IMR-90 (cell line): ENCODE data around the gene NCF2. TPM values are rescaled to one million over a fixed set of nuclear protein-coding genes. Genes with fewer than 3 reads are reported as not detected.

Source experiments
- ATAC-seq: fragments of 200-7000 bp; cut with Tn5 transposase; 2 replicates; pipeline ENCODE4 v1.9.1; 2020; ENCODE audit warnings: low read depth, mild to moderate bottlenecking, moderate library complexity
- BruUV-seq: library from RNA; stranded (reverse); fragments of 400-500 nt; replicated peaks from 2 replicates; lab custom pipeline; 2021; lab: Mats Ljungman, UMichigan
- CTCF ChIA-PET: fragments of 300-600 bp; formaldehyde crosslinking; extraction: SDS; loops from one replicate; lab custom pipeline; 2021; ENCODE audit warnings: antibody characterized with exemption; lab: Yijun Ruan, JAX
- POLR2A ChIA-PET: fragments of 300-600 bp; sonication (Branson Sonifier 250); formaldehyde crosslinking; loops from one replicate; lab custom pipeline; 2022; ENCODE audit warnings: antibody characterized with exemption; ENCODE audit not compliant: unreplicated experiment; lab: Charles Lee
- DNase-seq: peaks from one replicate; pipeline ENCODE4 v3.0.0; 2013
- H2AFZ ChIP-seq: replicated peaks from 2 replicates; pipeline ENCODE3; 2013; ENCODE audit warnings: low read length, mild to moderate bottlenecking; ENCODE audit not compliant: poor library complexity
- H2AK5ac ChIP-seq: 2 replicates; pipeline ENCODE4 v1.6.1; 2013; ENCODE audit warnings: low read depth, low read length, inconsistent platforms
- H2AK9ac ChIP-seq: replicated peaks from 2 replicates; pipeline ENCODE3; 2013; ENCODE audit warnings: mild to moderate bottlenecking, low read depth, low read length, moderate library complexity; ENCODE audit not compliant: poor library complexity
- H2BK120ac ChIP-seq: 2 replicates; pipeline ENCODE4 v1.6.1; 2013; ENCODE audit warnings: low read depth, low read length, inconsistent platforms
- H2BK15ac ChIP-seq: 3 replicates; pipeline ENCODE4 v1.6.1; 2013; ENCODE audit warnings: low read depth, low read length, inconsistent platforms
- H2BK20ac ChIP-seq: 2 replicates; pipeline ENCODE4 v1.6.1; 2013; ENCODE audit warnings: low read depth, mild to moderate bottlenecking, inconsistent platforms, low read length, moderate library complexity
- H2BK5ac ChIP-seq: 2 replicates; pipeline ENCODE4 v1.6.1; 2013; ENCODE audit warnings: mild to moderate bottlenecking, low read depth, low read length, inconsistent platforms; ENCODE audit not compliant: poor library complexity, severe bottlenecking
- H3K14ac ChIP-seq: replicated peaks from 2 replicates; pipeline ENCODE4 v1.6.1; 2013; ENCODE audit warnings: low read depth, low read length, inconsistent platforms
- H3K18ac ChIP-seq: 2 replicates; pipeline ENCODE4 v1.6.1; 2013; ENCODE audit warnings: low read depth, low read length, control low read depth
- H3K23ac ChIP-seq: 2 replicates; pipeline ENCODE4 v1.6.1; 2013; ENCODE audit warnings: low read depth, low read length, inconsistent platforms
- H3K27ac ChIP-seq: 2 replicates; pipeline ENCODE4 v1.5.1; 2013; ENCODE audit warnings: mild to moderate bottlenecking, control low read depth, low read length; ENCODE audit not compliant: insufficient read depth
- H3K27me3 ChIP-seq: 2 replicates; pipeline ENCODE4 v1.6.1; 2013; ENCODE audit warnings: low read length; ENCODE audit not compliant: control insufficient read depth, insufficient read depth
- H3K36me3 ChIP-seq: 2 replicates; pipeline ENCODE4 v1.6.1; 2013; ENCODE audit warnings: low read length, mixed read lengths; ENCODE audit not compliant: control insufficient read depth, insufficient read depth
- H3K4ac ChIP-seq: 2 replicates; pipeline ENCODE4 v1.6.1; 2013; ENCODE audit warnings: low read depth, low read length, inconsistent platforms
- H3K4me1 ChIP-seq: 2 replicates; pipeline ENCODE4 v1.6.1; 2013; ENCODE audit warnings: low read length, mixed read lengths; ENCODE audit not compliant: control insufficient read depth, insufficient read depth
- H3K4me2 ChIP-seq: 2 replicates; pipeline ENCODE4 v1.6.1; 2013; ENCODE audit warnings: low read depth, mild to moderate bottlenecking, control low read depth, low read length, moderate library complexity
- H3K4me3 ChIP-seq: 2 replicates; pipeline ENCODE4 v1.5.1; 2013; ENCODE audit warnings: low read depth, mild to moderate bottlenecking, control low read depth, low read length, moderate library complexity; ENCODE audit not compliant: insufficient read depth
- H3K56ac ChIP-seq: 2 replicates; pipeline ENCODE4 v1.6.1; 2013; ENCODE audit warnings: low read length, inconsistent platforms; ENCODE audit not compliant: insufficient read depth; ENCODE audit errors: extremely low read depth
- H3K79me1 ChIP-seq, 2 experiments: 2 replicates each; pipeline ENCODE4 v1.6.1; 2013; ENCODE audit warnings: low read length in 2 of 2, inconsistent platforms in 1 of 2, low read depth in 1 of 2
- H3K9ac ChIP-seq: 2 replicates; pipeline ENCODE4 v1.6.1; 2013; ENCODE audit warnings: low read depth, low read length, control low read depth
- H3K9me1 ChIP-seq: 2 replicates; pipeline ENCODE4 v1.6.1; 2013; ENCODE audit warnings: low read length, inconsistent platforms; ENCODE audit not compliant: insufficient read depth
- H3K9me3 ChIP-seq: 2 replicates; pipeline ENCODE4 v1.6.1; 2013; ENCODE audit warnings: low read length; ENCODE audit not compliant: control insufficient read depth, insufficient read depth
- H4K20me1 ChIP-seq: 2 replicates; pipeline ENCODE4 v1.6.1; 2013; ENCODE audit warnings: low read length, inconsistent platforms; ENCODE audit not compliant: insufficient read depth
- H4K5ac ChIP-seq: 2 replicates; pipeline ENCODE4 v1.6.1; 2013; ENCODE audit warnings: mild to moderate bottlenecking, low read depth, low read length, control low read depth
- H4K8ac ChIP-seq, 2 experiments: 2 replicates each; pipeline ENCODE4 v1.6.1; 2013; ENCODE audit warnings: low read depth in 2 of 2, low read length in 2 of 2, control low read depth in 1 of 2, inconsistent platforms in 1 of 2
- H4K91ac ChIP-seq: 2 replicates; pipeline ENCODE4 v1.6.1; 2013; ENCODE audit warnings: low read depth, low read length, inconsistent platforms; ENCODE audit not compliant: insufficient read depth
- BHLHE40 ChIP-seq: fragments of 150-350 bp; IDR thresholded peaks from 2 replicates; pipeline ENCODE4 v1.6.1; 2016; ENCODE audit warnings: mild to moderate bottlenecking, low read depth, low read length
- CEBPB ChIP-seq: IDR thresholded peaks from 2 replicates; pipeline ENCODE4 v1.6.1; 2012; ENCODE audit warnings: low read depth, low read length, improper control_type of control experiment
- FOS ChIP-seq: fragments of 150-350 bp; IDR thresholded peaks from 2 replicates; pipeline ENCODE4 v1.6.1; 2016; ENCODE audit warnings: low read depth, low read length
- MAZ ChIP-seq: IDR thresholded peaks from 2 replicates; pipeline ENCODE4 v1.6.1; 2012; ENCODE audit warnings: low read depth, mild to moderate bottlenecking, low read length, improper control_type of control experiment, moderate library complexity, borderline replicate concordance
- MXI1 ChIP-seq: IDR thresholded peaks from 2 replicates; pipeline ENCODE4 v1.6.1; 2012; ENCODE audit warnings: low read depth, mild to moderate bottlenecking, low read length, moderate library complexity, borderline replicate concordance
- NFE2L2 ChIP-seq: fragments of 150-350 bp; IDR thresholded peaks from 2 replicates; pipeline ENCODE4 v1.6.1; 2016; ENCODE audit warnings: low read depth, mild to moderate bottlenecking, low read length
- RFX5 ChIP-seq: IDR thresholded peaks from 2 replicates; pipeline ENCODE4 v1.8.0; 2012; ENCODE audit warnings: low read depth, mild to moderate bottlenecking, low read length, moderate library complexity
- WGBS, 2 experiments: methylation state at CpG; one replicate each; pipeline versions ENCODE4 v1.1.5 to v1.1.7; 2013; ENCODE audit warnings: missing lambda C conversion rate in 2 of 2; ENCODE audit not compliant: insufficient read length in 1 of 2; ENCODE audit errors: extremely low coverage in 2 of 2; 5-methylcytosine and 5-hydroxymethylcytosine counted together
- dilution Hi-C: fragments of 300-500 bp; cut with HindIII; formaldehyde crosslinking; loops from one replicate; pipeline ENCODE4 v1.14.3; 2018; ENCODE audit warnings: low sequenced_read_pairs; ENCODE audit not compliant: unreplicated experiment
- in situ Hi-C: fragments of 300-500 bp; cut with MboI; formaldehyde crosslinking; loops from 3 replicates; pipeline ENCODE4 v1.14.3; 2019; ENCODE audit warnings: low sequenced_read_pairs, inconsistent platforms, mixed read lengths
- intact Hi-C: fragments of 100-400 bp; cut with micrococcal nuclease; formaldehyde crosslinking; loops from 2 replicates; pipeline ENCODE4 v1.10.0; 2022
- polyA plus RNA-seq, 3 experiments: library from polyadenylated mRNA; depleted of rRNA; stranded (reverse); fragments of >200 nt; gene quantifications; 2 replicates each; pipeline ENCODE4 v1.2.3, GENCODE V29; 2012; ENCODE audit warnings: low replicate concordance in 1 of 3
- total RNA-seq: library from RNA; depleted of rRNA; stranded (reverse); fragments of >200 nt; gene quantifications from 2 replicates; pipeline ENCODE4 v1.2.3, GENCODE V29; 2012

Gene NCF2
- total and polyA plus RNA-seq, 2 of the 4 experiments (the other 2 are of a cell fraction) = 3.2 to 4.2 TPM

DNA sequence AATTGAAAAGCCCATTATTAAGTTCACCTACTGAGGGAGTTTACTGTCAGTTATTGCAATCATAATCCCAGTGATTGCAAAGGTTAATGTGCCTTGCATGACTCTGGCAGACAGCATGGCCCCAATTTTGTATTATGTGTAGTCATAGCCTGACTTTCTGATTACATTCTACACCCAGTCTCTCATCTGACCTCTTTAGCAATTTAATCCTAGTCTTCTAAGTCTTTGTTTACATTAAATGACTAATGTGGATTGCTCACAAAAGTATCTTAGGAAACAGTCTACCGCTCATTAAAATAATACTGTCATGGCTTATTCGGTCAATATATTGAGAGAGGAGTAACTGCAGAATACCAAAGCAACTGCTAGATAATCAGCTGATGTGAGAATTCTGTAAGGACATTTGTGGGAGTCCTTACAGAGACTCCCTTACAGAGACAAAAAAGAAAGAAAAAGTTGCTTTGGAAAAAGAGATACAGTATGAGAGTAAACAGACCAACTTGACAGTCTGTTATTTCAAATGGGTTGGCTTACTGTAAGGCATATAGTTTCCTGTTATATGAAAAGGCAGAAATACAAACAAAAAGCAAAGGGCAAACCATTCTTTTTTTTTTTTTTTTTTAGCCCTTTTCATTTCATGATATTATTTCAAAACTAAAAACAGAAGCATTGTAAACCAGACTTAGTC, 75.1 kb downstream of the NCF2 start:
- no peak overlapping the region for H3K14ac ChIP-seq
- no peak overlapping the region for H3K56ac ChIP-seq
- peak; percentile 94 for ATAC-seq
- H2BK15ac ChIP-seq = no peak overlapping the region
- POLR2A ChIA-PET = interaction anchor here (0.6 kb wide), 1 partner anchor 44 kb away, joined by 5 read pairs; no protein-coding TSS in a partner anchor
- in situ Hi-C loops = no loop called here
- H3K4me2 ChIP-seq = peak overlapping the region; percentile 67; the same call in 1 of the 2 replicates
- H3K27me3 ChIP-seq = no peaks in the 10 kb centered on the region
- intact Hi-C loops = loop anchor here (5.0 kb wide), 2 partner anchors 37 to 43 kb away; partner anchors contain the start of gene SMG7
- CTCF ChIA-PET = interaction anchor here (0.6 kb wide), 1 partner anchor 12 kb away, joined by 3 read pairs; no protein-coding TSS in a partner anchor
- H3K79me1 ChIP-seq = peaks cover 22 to 39% of the 10 kb centered on the region in 2 experiments
- no peak overlapping the region for H3K23ac ChIP-seq
- no peak overlapping the region for H2AK5ac ChIP-seq
- H3K4ac ChIP-seq = no peak overlapping the region
- no peak overlapping the region for H4K8ac ChIP-seq
- no TSS peak for BruUV-seq
- no peak overlapping the region for H2AFZ ChIP-seq
- peaks cover 2% of the 10 kb centered on the region; the same call in 1 of the 2 replicates for H3K9me1 ChIP-seq
- peaks cover 6% of the 10 kb centered on the region for H3K36me3 ChIP-seq
- WGBS, 2 experiments = no CpG with 5 or more reads among the region's 2 CpGs
- H2BK120ac ChIP-seq = no peak overlapping the region
- no peak overlapping the region for H3K9ac ChIP-seq
- no peak overlapping the region for H4K5ac ChIP-seq
- H3K4me3 ChIP-seq = no peak overlapping the region
- TF ChIP-seq BHLHE40 = peak; percentile 64
- peak; percentile 97 for TF ChIP-seq FOS
- TF ChIP-seq MAZ = no peak
- TF ChIP-seq MXI1 = 0 out of 2 replicates have a peak, but pooled peaks have one; percentile 42
- peak; percentile 96 for TF ChIP-seq CEBPB
- no peak for TF ChIP-seq RFX5
- peak; percentile 45; the same call in 1 of the 2 replicates for TF ChIP-seq NFE2L2
- dilution Hi-C loops = no loop called here
- H2BK20ac ChIP-seq = no peak overlapping the region
- DNase-seq = peak; percentile 93
- H3K27ac ChIP-seq = no peak overlapping the region
- peaks cover 4% of the 10 kb centered on the region; the same call in 1 of the 2 replicates for H3K4me1 ChIP-seq
- peaks cover 7% of the 10 kb centered on the region for H4K20me1 ChIP-seq
- no peak overlapping the region for H4K91ac ChIP-seq
- no peak overlapping the region for H2AK9ac ChIP-seq
- peak overlapping the region; percentile 70 for H2BK5ac ChIP-seq
- H3K18ac ChIP-seq = no peak overlapping the region
- no peaks in the 10 kb centered on the region for H3K9me3 ChIP-seq
